Measurements from ENCODE around the gene FXR2.

Gene FXR2

DNA sequence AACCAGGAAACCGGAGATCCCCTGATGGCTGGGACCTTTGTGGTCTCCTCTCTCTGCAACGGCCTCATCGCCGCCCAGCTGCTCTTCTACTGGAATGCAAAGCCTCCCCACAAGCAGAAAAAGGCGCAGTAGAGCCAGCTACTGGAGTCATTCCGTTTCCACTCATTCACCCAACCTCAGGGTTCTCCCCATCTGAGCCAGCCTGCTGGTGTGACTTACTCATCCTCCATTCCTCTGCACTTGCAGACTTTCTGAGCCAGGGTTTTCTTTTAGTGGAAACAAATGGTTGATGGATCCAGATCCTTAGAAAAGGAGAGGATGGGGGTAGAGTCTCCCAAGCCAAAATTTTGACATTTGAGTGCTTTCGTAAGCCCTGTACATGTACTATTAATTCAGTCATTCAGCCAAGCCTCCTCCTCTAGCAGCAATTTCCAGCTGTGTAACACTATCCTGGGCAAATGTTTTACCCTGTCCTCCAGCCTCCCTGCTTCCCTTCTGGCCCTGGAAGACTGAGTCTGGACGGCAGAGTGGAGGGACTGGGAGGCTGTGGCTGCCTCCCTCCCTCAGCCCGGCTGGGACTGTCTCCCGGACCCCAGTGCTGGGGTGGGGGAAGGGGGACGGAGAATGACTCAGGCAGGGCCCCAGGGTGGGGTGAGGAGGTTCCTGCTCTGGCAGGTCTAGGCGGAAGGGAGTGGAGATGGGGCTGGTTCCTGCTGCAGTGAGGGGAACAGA is 27.1 kb downstream of the FXR2 start:
- DNase-seq, result no peak

DNA sequence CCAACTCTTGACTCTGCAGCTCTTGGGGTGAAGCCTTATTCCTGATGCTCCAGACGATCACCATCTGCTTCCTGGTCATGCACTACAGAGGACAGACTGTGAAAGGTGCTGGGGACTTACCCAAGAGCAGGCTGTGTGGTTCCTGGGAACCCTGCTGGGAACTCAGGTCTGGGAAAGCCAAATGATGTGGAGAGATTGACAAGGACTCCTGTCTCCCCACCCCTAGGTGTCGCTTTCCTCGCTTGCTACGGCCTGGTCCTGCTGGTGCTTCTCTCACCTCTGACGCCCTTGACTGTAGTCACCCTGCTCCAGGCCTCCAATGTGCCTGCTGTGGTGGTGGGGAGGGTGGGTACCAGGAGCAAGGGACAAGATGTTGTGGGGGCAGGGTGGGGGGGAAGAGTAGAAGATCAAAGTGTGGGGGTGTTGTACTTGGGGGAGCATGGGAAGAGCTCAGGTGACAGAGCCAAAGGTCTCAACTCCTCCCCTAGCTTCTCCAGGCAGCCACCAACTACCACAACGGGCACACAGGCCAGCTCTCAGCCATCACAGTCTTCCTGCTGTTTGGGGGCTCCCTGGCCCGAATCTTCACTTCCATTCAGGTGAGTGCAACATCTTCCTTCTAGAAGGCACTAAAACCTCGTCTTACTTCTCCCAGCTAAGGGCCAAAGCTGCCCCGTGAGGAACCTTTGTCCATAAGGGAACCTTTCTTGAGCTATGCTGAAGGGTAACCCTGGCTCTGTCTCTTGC is 27.9 kb downstream of the FXR2 start:
- no peak for DNase-seq

DNA sequence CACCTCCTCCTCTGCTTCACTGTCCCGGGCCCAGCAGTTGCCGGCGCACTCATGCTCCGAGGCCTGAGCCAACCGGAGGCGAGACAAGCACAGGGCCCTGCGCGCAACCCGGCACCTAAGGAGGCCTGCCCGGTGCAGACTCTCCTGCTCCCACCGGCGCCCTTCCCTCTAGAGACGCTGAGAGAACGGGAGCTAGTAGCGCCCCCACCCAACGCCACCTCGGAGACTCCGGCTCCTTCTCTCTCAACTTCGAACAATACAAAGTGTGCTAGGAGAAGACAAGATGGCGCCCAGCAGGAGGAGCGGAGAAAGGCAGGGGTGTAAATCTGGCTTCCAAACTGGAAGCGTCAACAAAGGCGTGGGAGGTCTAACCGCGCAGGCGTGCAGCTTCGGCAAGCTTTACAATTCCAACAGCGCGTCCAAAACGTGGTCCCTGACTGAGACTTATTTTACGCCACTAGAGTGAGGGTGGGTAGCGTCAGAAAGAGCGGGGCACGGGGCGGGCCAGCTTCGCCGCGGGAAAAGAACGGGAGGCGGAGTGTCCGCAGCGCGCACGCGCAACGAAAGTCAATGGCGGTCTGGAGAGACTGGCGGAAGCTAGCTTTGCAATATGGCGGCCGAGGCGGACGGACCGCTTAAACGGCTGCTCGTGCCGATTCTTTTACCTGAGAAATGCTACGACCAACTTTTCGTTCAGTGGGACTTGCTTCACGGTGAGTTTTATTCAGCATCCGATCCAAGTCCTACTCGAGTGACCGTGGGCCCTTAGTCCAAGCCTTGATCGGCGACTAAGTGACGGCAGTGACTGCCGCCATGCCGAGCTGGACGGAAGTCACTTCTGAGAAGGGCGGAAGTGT is 31.2 kb downstream of the FXR2 start, which contains the start of gene MPDU1:
Gene MPDU1 (plus strand): TSS at position 600 of the 857 bp plus-strand sequence. CDS start 11 bp downstream, at position 611.
- peak; percentile 90 to 92 for DNase-seq

DNA sequence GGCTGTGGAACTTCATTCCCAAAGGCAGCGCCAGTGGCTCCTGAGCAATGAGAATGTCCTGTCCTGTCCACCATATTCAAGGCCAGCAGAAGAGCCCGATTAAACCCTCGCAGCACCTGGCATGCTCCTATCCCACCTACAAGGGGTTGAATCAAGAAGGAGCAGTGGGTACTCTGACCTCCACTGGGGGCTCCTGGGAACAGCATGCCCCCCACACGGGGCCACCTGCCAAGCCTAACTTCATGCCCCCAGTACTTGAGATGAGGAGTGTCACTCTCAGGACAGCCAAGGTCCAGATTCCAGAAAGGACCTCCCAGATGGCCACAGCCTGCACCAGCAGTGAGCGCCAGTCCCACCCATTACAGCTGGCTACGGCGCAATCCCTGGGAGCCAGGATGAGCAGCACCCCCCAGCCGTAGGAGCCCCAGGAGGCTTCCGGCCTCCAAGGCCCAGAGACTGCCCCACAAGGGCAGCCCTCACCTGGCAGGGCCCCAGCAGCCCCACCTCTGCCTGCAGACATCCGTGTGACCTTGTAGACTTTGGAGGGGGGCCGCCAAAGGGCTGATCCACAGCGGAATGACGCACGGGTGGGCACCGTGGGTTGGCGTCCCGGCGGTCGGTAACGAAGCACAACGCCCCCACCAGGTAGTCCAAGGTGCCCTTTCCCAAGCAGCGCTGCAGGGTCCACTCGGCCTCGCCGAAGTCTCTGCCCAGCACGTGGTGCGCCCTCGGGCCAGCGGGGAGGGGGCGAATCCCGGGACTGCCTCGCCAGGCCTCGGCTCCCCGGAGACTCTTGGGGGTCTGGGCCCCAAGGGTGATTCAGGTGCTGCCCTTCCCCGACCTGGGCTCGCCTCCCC is 32.1 kb downstream of the FXR2 start:
- DNase-seq, result no peak

DNA sequence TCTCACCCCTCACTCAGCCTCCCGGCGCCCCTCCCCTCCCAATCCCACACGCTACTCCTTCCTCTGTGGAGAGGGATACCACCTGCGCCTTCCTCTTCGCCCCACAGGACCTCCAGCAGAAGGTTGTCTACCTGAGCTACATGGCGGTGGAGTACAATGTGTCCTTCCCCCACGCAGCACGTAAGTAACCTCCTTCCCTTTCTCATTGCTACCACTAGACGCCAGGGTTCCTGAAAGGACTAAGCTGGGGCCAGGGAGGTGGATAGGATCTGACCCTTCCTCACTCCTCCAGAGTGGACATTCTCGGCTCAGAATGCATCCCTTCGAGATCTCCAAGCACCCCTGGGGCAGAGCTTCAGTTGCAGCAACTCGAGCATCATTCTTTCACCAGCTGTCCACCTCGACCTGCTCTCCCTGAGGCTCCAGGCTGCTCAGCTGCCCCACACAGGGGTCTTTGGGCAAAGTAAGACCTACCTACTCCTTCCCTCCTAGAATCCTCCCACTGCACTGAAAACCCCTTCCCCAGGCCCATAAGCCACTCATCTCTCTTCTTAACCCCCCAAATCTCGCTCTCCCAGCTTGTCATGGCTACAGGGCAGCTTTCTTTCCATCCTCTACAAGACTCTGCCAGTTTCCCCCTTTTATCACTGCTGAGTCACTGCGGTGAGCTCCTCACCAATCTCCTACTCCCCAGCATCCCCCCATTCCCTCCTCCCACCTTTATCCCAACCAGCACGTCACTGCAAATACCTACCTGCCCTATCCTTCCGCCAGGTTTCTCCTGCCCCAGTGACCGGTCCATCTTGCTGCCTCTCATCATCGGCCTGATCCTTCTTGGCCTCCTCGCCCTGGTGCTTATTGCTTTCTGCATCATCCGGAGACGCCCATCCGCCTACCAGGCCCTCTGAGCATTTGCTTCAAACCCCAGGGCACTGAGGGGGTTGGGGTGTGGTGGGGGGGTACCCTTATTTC is 33.8 kb downstream of the FXR2 start:
- DNase-seq, result no peak

DNA sequence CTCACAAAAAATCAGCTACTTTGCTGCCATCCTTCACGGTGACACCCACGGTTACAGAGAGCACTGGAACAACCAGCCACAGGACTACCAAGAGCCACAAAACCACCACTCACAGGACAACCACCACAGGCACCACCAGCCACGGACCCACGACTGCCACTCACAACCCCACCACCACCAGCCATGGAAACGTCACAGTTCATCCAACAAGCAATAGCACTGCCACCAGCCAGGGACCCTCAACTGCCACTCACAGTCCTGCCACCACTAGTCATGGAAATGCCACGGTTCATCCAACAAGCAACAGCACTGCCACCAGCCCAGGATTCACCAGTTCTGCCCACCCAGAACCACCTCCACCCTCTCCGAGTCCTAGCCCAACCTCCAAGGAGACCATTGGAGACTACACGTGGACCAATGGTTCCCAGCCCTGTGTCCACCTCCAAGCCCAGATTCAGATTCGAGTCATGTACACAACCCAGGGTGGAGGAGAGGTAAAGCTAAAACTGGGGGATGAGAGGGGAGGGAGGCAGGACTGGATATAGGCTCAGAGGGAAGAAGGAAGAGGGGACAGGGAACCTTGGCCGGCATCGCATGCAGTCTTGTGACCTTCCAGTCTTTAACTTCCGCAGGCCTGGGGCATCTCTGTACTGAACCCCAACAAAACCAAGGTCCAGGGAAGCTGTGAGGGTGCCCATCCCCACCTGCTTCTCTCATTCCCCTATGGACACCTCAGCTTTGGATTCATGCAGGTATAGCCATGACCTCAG is 34.7 kb downstream of the FXR2 start:
- peak in 1 of 2 experiments; percentile 30 for DNase-seq

DNA sequence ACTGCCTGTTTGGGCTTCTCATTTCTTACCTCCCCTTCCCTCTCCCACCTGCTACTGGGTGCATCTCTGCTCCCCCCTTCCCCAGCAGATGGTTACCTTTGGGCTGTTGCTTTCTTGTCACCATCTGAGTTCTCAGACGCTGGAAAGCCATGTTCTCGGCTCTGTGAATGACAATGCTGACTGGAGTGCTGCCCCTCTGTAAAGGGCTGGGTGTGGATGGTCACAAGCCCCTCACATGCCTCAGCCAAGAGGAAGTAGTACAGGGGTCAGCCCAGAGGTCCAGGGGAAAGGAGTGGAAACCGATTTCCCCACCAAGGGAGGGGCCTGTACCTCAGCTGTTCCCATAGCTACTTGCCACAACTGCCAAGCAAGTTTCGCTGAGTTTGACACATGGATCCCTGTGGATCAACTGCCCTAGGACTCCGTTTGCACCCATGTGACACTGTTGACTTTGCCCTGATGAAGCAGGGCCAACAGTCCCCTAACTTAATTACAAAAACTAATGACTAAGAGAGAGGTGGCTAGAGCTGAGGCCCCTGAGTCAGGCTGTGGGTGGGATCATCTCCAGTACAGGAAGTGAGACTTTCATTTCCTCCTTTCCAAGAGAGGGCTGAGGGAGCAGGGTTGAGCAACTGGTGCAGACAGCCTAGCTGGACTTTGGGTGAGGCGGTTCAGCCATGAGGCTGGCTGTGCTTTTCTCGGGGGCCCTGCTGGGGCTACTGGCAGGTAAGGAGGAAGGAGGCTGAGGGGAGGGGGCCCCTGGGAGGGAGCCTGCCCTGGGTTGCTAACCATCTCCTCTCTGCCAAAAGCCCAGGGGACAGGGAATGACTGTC is 35.5 kb downstream of the FXR2 start, which contains the start of gene CD68:
Gene CD68 (plus strand): TSS at position 638 of the 833 bp plus-strand sequence. CDS start 40 bp downstream, at position 678.
- DNase-seq, result peak; percentile 61 to 67

DNA sequence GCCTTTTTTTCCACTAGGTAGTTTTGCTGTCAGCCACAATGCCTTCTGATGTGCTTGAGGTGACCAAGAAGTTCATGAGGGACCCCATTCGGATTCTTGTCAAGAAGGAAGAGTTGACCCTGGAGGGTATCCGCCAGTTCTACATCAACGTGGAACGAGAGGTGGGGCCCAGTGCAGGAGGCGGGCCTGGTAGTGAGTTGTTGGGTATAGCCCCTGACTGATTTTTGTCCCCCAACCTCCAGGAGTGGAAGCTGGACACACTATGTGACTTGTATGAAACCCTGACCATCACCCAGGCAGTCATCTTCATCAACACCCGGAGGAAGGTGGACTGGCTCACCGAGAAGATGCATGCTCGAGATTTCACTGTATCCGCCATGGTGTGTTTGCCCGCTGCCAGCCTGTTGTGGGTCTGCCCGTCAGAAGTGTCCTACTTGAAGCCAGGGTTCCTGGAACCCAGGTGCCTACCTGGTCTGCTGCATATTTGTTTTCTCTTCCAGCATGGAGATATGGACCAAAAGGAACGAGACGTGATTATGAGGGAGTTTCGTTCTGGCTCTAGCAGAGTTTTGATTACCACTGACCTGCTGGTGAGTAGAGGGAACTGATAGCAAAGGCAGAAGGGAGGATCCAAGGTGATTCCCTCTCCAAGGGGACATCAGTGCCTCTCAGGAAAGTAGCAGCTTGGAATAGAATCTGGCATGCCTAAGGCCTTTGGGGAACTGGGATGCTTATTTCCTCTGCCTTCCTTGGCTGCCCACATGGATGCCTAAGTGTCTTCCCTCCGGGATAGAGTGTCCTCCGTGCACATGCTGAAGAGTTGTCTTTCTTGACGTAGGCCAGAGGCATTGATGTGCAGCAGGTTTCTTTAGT is 37.1 kb downstream of the FXR2 start:
- DNase-seq, result no peak

- no peak for DNase-seq
Observed at GRCh38 chr17:7576432-7576937, 38.2 kb downstream of the FXR2 start.

DNA sequence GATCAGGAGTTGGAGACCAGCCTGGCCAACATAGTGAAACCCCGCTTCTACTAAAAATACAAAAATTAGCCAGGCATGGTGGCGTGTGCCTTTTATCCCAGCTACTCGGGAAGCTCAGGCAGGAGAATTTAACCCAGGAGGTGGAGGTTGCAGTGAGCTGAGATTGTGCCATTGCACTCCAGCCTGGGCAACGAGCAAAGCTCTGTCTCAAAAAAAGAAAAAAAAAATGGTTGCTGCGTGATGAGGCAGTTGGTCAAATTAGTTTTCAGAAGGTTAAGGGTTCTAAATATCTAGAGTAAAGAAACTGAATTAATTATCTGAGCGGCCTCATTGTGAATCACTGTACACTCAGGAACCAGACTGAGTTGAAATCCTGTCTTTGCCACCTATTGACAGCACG is 38.7 kb downstream of the FXR2 start:
- no peak for DNase-seq

- no peak for DNase-seq
Observed at GRCh38 chr17:7575481-7575883, 39.2 kb downstream of the FXR2 start.

- no peak for DNase-seq
Observed at GRCh38 chr17:7574176-7574953, 40.3 kb downstream of the FXR2 start.

DNA sequence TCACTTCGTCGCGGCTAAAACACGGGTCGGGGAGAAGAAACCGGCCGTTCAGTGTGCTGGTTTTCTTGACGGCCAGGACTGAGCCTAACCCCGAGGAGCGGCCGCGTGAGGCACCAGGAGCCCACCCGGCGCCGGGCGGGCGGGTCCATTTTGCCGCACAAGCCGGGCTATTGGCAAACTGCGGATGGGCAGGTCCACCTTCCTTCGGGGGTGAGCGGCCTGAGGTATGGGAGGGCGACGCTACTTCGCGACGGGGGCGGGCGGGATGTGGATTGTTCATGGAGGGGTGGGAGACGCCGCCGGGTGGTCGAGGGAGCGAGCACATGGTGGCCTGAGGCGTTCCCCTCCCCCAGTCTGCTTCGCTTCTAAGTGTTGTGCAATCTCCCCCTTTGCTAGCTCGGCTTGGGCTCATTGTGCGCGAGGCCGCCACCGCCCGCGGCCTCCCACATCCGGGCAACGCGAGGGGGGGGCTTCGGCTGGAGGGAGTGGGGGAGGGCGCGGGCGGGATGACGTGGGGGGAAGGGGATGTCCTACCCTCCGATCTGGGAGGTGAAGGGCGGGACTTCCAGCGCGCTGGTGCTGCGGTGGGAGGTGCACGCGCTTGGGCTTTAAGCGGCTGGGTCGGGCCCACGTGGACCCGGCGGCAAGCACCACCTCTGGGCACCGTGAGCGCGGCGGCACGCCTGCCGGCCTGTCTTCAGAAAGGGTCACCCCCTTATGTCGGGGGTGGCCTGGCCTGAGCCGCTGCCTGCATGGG is 41.2 kb downstream of the FXR2 start:
- peak; percentile 90 to 91 for DNase-seq

GRCh38 chr17:7572588-7573323 is 41.9 kb downstream of the FXR2 start:
- DNase-seq, result peak; percentile 99 to 100

- no peak for DNase-seq
Observed at GRCh38 chr17:7572338-7572587, 42.4 kb downstream of the FXR2 start.

GRCh38 chr17:7570351-7570750 is 44.3 kb downstream of the FXR2 start:
- DNase-seq, result no peak
